ENCODE data around the gene FUCA2.
"Not testable (repeated sequence)": the region's sequence is repeated elsewhere in the genome, so short reads cannot be mapped to it uniquely, and the experiment has no call there.

FUCA2 gene

DNA sequence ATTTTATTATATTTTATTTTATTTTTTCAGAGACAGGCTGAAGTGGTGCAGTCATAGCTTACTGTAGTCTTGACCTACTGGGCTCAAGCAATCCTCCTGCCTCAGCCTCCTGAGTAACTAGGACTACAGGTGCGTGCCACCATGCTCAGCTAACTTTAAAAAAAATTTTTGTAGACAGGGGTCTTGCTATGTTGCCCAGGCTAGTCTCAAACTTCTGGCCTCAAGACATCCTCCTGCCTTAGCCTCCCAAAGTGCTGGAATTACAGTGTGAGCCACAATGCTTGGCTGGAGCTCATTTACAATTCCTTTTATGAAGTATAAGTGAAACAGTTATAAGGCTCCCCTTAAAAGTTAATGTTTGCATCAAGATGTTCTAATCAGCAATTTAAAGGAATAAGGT is 14.5 kb downstream of the FUCA2 start:
- DNase-seq (ENCODE audit: low read depth): no peak

DNA sequence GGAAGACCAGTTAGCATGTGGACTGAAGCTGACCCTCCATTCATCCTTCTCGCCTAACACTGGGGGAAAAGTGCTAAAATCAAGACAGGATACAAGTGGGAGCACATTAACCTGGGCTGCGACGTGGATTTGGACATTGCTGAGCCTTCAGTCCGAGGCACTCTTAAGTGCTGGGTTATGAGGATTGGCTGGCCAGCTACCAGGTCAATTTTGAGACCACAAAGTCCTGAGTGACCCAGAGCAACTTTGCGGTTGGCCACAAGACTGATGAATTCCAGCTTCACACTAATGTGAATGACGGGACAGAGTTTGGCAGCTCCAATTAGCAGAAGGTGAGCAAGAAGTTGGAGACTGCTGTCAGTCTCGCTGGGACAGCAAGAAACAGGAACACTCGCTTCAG is 20.7 kb downstream of the FUCA2 start:
- DNase-seq (ENCODE audit: low read depth): no peak

DNA sequence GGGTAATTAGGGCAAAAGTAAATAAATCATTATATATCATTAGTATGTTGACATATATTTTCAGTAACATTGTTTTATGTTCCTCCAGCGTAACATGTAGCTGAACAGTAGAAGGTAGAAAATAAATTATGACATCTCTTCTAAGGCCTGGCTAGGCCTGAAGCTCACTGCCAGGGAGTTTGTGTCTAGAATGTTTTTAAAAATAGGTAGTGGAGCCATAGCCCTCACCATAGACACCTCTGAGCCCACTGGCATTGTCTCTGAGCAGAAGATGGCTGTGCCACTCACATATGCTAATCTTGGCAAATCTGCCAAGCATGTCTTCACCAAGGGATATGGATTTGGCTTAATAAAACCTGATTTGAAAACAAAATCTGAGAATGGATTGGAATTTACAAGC is 21.3 kb downstream of the FUCA2 start:
- no peak for DNase-seq (ENCODE audit: low read depth)

DNA sequence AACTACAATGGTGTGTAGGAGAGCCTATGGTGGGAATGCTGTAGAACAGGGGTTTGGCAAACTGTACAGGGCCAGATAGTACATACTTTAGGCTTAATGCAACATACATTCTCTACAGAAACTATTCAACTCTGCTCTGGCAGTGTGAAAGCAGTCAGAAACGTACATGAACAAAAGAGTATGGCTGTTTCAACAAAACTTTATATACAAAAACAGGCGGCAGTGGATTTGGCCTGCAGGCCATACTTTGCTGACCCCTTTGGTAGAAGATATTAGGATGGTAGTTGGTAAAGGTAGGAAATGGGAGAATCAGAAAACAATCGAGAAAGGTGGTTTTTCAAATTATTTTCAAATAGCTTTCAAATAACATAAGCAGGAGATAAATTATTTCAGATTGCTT is 24.8 kb downstream of the FUCA2 start:
- no peak for DNase-seq (ENCODE audit: low read depth)

DNA sequence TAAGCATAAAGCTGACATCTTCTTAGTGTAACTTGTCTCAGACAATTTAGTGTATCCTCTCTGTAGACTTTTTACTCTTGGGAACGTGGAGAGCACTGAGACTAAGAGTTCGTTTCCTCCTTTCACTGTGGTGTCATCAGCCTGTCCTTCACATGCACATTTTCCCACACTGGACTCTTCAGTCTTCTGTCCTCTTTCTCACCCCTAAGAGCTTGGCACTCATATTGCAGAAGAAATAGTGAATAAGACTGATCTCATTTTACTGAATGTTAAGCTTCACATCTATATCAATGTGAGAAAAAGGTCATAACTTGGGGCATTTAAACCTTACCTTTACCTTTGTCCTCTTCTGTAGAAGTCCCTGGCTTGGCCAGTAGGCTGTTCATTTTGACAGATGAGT is 25.6 kb downstream of the FUCA2 start:
- no peak for DNase-seq (ENCODE audit: low read depth)

DNA sequence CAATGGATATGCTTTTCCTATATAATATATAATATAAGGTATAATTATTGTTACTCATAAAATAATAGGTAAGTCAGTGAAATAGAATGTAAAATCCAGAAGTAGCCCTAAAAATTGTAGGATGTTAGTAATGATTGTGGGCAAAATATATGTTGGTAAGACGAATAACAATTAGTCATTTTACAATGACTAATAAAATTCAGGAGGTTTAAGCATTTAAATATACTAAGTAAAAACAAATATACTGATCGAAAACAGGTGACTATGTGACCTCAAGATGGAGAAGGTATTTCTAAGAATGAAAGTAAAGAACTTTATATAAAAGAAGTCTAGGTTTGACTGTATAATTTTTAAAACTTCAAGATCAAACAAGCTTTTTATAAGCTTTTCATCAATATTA is 28.9 kb downstream of the FUCA2 start:
- no peak for DNase-seq (ENCODE audit: low read depth)

DNA sequence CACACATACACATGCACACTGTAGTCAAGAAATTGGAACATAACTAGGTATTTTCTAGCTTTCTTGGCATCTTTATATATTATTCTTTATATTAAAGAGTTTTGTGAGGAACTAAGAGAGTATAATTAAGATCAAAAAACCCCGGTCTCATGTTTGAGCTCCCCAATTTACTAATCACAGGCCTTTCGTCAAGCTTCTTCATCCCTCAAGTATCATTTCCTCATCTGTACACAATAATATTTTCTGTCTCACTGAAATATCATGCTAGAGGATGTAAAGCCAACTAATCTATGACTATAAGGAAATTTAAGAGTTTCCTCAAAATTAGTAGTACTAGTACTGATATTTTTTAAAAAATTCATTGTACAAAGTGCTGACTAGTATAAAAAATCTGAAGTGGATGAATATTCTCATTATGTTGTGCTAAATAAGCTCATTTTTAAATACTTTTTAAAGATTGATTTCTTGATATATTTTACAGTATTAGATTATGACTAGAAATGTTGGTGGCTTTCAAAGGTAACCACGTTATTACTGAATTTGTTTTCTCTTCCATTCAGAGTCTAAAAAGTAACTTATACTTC is 32.9 kb downstream of the FUCA2 start:
- DNase-seq (ENCODE audit: low read depth): no peak

DNA sequence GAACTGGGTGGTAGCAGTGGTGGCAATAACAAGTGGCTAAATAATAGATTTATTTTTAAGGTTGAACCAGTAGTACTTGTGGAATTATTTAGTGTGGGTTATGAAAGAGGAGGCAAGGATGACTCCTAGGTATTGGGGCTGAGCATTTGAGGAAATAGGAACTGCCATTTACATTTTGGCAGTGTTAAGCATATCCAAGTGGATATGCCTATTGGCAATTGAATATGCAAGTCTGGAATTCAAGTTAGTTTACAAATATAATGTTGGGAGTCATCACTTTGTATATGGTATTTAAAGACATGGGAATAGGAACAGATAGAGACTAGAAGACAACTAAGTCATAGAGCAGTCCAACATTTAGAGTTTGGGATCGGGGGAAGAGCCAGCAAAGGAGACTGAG is 35.0 kb downstream of the FUCA2 start:
- no peak for DNase-seq (ENCODE audit: low read depth)

DNA sequence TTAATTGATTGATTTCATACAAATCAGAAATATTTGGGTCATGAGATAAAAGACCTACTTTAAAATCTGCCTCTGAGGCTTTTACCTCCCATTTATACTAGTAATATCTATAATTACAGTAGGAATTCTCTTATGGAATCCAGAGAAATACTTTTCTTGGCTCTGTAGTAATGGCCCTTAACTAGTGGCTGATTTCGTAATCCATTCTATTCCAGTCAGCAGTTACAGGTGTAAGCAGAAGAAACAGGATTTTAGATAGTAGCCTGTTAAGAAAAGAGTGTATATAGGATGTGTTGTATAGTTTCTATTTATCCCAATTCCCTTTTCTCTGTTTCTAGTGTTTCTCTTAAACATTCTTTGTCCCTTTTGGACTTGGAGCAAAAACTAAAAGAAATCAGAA is 39.7 kb downstream of the FUCA2 start:
- DNase-seq (ENCODE audit: low read depth): no peak

DNA sequence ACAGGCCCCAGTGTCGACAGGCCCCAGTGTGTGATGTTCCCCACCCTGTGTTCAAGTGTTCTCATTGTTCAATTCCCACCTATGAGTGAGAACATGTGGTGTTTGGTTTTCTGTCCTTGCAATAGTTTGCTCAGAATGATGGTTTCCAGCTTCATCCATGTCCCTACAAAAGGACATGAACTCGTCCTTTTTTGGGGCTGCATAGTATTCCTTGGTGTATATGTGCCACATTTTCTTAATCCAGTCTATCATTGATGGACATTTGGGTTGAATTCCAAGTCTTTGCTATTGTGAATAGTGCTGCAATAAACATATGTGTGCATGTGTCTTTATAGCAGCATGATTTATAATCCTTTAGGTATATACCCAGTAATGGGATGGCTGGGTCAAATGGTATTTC is 42.7 kb downstream of the FUCA2 start:
- DNase-seq (ENCODE audit: low read depth): not testable (repeated sequence)

DNA sequence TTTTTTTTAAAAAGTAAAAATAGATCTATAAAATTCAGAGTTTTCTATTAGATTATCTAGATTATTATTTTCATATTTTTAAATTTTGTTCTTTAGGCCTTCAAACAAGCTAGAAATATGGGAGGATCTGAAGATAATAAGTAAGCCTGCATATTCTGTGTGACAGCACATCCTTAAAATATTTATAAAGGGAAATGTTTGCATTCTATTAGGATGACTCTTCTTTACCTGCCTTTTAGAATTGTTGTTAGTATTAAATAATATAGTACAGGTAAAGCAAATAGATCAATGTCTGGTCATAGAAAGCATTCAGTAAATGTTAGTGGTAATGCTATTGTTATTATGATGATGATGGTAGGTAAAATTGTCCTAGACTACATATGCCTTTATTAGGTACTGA is 43.5 kb downstream of the FUCA2 start:
- no peak for DNase-seq (ENCODE audit: low read depth)

DNA sequence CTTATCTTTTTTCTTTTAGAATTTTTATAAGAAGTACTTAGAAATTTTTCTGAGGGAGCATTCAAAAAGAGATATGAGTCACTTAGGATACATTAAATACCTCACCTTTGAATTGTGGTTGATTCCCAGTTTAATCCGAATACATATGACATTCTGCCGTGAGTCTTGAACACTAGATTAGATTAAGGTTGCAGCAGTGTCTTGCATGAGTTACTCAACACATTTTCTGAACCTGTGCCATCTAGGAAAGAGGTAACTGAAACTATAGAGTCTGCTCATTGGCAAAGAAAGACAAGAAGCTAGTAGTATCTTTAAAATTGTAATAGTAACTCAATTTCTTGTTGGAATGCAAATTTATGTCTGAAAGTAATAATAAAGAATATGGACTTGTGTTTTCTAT is 46.0 kb downstream of the FUCA2 start:
- no peak for DNase-seq (ENCODE audit: low read depth)

DNA sequence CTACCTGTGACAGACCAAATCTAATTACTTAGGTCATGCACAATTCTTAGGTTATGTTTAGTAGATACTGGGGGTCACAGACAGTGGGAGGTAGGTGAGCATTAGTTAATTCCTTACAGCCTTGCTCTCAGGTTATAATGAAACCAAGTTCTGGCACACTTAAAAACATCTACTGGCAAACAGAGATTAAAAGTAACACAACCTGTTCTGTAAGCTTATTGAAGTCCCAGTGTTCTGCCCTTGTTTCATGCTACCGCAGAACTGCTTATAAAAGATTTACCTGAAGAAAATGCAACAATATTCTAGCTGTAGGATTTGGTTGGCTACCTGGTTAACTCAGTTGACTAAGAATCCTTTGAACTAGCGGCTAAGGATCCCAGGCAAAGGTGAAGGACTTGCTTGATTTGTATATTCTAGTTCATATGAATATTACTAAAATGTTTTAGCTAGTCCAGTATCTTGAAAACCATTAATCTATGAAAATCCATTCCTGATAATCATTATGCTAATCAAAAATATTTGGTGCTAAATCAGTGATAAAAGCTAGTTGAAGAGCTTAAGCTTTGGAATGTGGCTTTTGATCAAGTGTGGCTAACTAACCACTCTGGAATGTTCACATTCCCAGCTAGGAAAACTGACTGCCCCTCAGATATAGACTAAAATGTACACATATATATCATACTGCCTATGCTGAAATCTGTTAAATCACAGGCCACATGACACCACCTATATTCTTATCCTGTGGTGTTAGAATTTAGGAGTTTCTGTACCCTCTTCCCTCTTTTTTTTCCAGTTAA is 53.8 kb downstream of the FUCA2 start:
- DNase-seq (ENCODE audit: low read depth): no peak

DNA sequence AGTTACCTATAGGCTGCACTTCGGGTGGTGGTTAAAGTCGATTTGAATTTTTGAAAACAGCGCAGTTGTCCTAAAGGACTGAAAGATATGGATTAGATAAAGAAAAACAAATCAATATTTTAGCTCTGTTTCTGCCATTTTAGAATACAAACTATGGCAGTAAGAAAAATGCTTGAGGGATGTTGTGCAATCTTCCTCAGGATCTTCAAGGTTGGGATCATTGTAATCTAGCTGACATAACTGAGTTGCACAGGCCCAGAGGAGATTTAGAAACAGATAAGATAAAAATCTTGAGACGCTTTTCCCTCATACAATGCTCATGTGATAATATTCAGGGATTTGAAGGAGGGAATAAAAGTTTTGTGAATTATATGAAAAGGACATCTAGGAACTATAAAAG is 60.0 kb downstream of the FUCA2 start:
- DNase-seq (ENCODE audit: low read depth): no peak

DNA sequence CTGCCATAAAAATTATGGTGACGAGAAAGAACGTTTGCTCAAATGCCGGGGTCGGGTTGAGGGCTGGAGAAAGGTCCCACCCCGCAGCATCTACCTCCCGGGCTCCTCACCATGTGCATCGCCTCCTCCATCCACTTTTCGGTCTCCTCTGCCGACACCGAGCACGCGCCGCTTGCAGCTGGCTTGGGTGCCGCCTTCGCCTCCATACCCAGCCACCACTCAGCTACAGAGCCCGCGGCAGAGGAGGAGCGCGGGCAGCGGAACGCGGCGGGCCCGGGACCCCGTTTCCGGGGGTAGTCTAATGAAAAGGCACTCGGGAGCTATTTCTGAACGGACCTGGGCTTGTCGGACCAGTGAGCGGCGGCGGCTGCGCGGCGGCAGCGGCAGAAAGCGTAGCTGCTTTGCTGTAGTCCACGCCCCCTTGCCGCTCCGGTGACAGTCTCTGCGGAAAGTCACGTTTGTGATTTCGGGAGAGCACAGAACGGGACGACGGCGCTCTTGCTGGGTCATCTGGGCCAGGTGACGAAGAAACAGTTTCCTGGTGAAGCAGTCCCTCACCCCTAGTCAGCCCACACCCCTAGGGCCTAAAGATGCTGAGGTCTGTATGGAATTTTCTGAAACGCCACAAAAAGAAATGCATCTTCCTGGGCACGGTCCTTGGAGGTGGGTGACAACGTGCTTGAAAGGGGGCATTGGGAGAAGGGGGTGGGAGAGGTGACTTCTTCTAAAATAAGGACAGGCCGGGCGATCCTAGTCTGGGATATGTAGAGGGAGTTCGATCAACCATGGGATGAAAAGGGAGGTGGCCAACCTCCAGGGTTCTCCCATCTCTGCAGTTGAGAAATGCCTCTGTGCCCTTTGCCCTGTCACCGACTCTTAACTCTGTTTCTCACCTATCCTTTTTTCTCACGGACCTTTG is 60.8 kb downstream of the FUCA2 start, which contains the start of the genes ADAT2 and PEX3:
TSS of gene ADAT2 (minus strand) at position 243 of the 919 bp plus-strand sequence. CDS start at position 206, 37 bp downstream.
TSS of gene PEX3 (plus strand) at position 353 of the 919 bp plus-strand sequence. CDS start at position 591, 238 bp downstream.
- DNase-seq (ENCODE audit: low read depth): peak; percentile 86

DNA sequence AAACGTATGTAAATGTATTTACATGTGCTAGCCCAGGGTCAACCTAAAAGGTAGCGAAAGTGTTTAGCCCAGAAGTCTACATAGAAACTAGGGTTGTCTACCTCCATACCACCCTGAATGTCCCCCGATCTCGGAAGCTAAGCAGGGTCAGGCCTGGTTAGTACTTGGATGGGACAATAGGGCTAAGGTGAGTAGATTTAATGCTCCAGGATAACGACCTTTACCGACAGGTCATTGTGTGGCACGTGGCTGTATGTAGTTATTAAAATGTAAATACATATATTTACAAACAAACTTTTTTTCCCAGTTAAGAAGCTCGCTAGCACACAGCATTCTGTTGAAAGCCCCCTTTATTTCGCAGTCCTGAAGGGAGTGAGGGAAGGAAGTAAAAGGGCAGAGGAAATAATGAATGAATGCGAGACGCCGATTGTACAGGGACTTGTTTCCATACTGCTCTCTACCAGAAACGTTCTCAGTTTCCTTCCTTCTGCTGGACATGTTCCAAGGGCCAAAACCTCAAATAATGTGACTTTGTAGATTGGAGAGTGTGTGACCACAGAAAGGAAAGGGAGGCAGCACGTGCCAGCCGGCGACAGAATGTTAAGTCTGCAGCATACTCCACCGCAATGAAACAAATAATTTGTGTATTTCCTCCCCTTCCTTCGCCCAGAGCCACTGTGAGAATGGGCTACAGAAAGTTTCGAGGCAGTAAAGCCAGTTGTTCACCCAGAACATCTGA is 61.6 kb downstream of the FUCA2 start:
- DNase-seq (ENCODE audit: low read depth): peak; percentile 6

DNA sequence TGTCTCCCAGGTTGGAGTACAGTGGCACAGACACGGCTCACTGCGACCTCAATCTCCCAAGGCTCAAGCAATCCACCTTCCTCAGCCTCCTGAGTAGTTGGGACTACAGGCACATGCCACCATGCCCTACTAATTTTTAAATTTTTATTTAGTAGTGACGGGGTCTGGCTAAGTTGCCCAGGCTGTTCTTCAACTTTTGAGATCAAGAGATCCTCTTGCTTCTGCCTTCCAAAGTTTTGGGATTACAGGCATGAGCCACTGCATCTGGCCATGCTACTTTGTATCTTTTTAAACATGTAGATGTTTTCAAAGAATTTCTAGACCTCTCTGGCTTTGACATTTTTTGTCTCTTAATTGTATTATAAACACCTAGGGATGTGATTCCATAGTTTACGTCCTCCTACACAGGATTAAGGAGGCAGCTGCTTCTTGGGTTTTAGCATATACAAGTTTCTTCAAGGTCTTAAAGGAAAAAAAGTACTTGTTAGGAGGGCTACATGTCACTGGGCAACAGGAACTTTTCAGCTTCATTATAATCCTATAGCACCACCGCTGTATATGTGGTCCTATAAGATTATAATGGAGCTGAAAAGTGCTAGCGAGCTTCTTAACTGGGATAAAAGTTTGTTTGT is 62.3 kb downstream of the FUCA2 start:
- DNase-seq (ENCODE audit: low read depth): no peak

DNA sequence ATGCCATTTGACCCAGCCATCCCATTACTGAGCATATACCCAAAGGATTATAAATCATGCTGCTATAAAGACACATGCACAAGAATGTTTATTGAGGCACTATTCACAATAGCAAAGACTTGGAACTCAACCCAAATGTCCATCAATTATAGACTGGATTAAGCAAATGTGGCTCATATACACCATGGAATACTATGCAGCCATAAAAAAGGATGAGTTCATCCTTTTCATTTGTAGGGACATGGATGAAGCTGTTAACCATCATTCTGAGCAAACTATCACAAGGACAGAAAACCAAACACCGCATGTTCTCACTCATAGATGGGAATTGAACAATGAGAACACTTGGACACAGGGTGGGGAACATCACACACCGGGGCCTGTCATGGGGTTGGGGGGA is 63.7 kb downstream of the FUCA2 start:
- DNase-seq (ENCODE audit: low read depth): not testable (repeated sequence)
